NCI-H1694 (cell line): Measurements from ENCODE around the gene TMEM115.

Experiments
- DNase-seq: peaks from one replicate; lab custom pipeline; 2025; lab: John Stamatoyannopoulos, UW

Gene TMEM115

DNA sequence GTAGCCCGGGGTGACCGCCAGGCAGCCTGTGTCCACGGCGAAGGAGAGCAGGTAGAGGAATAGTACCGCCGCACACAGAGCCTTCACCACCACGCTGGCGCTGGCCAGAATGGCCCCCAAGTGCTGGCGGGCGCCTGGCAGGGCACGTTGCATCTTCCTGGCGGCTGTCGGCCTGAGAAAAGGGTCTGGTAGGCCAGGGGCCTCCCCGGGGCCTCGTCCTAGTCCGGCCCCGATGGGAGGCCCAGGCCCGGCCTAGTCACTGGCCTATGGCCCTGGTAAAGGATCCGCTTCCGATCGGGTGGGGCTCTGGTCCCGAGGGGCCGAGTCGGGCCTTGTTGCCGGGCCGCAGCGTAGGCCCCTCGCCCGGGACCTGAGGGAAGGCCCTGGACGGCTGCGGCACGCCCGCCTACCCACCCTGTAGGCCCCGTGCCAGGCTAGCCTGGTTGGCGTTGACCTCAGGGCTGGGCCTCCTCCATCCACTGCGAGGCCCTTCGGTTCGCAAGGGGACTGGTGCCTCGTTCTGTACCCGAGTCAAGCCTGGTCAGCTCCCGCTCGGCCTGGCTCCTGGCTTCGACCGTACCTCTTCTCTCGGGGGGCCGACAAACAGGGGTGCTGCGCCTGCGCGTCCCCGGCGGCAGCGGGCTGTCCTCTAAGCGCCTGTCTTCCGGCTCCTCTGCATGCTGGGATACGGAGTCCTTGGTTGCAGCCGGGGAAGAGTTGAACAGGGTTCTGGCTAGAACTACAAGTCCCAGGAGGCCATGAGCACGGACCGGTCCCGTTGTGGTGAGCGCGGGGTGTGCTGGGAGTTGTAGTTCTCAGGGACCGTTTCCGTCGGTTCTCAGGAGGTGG is at the start of gene TMEM115:
Gene TMEM115 (minus strand): TSS at position 611 of the 849 bp plus-strand sequence. CDS start 458 bp downstream, at position 153.
- DNase-seq, result peak; percentile 78

GRCh38 chr3:50408443-50408944 is 49.2 kb upstream of the TMEM115 start:
- no peak for DNase-seq

DNA sequence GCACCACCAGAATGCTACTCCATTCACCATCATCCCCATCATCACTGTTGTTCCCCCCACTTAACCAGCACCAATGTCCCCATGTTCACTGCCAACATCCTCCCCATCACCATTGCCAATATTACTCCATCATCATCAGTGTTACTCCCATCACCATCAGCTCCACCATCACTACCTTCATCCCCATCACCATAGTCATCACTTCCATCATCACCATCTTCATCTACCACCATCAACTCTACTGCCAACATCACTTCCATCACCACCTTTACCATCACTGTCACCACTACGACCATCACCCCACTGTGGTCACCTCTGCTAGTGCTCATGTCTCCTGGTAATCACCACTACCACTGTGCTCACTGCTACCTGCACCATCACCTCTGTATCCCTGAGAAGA is 47.2 kb upstream of the TMEM115 start:
- no peak for DNase-seq

DNA sequence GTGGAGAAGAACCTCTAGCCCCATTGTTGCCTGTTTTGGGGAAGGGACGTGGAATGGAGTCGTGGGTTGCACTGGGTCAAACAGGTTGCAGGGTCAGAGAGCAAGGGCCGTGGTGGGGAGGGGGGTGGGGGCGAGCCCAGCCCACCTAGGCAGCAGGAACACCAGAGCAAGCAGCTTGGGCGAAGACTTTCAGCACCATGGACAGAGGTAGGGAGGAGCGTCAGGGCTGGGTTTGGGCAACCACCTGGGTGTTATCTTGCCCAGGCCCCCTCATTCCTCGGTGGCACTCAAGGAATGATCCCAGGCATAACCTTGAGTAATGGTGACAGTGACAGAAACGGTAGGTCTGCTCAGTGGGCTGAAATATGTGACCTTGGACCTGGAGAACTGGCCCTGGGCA is 45.9 kb upstream of the TMEM115 start:
- no peak for DNase-seq

- no peak for DNase-seq
Observed at GRCh38 chr3:50401978-50402595, 42.8 kb upstream of the TMEM115 start.

GRCh38 chr3:50396502-50396901 is 37.2 kb upstream of the TMEM115 start:
- no peak for DNase-seq

DNA sequence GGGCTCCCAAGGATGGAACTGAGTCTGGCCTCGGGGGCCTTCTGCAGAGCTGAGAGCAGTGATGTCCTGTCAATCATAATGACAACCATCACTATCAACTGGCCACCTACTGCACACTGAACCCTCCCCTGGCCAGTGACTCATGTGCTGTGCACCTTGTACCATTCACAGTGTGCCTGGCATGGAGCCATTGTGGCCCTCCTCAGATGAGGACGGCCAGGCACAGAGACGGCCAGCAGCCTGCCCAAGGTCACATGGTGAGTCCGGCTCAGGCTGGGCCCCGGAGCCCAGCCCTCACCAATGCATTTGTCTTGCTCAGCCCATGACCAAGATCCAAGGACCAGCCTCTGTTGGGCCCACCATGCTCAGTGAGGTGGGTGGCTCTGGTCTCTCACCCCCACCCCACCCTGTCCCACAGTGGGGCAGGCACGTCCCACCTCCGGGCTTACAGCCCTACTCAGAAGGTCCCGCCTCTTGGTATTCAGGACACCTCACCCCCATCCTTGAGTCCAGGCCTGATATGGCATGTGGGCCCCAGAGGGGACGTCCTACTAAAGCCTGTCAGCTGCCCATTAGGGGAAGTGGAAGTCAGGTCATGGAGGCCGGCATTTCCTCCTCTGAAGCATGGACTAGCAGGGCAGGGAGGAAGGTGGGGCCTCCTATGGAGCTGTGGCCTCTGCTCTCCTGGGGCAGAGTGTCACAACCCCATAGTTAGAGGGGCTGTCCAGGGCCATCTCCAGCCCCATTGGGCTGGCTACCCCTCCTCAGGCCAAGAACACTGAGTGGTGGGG is 35.9 kb upstream of the TMEM115 start:
- DNase-seq, result no peak

DNA sequence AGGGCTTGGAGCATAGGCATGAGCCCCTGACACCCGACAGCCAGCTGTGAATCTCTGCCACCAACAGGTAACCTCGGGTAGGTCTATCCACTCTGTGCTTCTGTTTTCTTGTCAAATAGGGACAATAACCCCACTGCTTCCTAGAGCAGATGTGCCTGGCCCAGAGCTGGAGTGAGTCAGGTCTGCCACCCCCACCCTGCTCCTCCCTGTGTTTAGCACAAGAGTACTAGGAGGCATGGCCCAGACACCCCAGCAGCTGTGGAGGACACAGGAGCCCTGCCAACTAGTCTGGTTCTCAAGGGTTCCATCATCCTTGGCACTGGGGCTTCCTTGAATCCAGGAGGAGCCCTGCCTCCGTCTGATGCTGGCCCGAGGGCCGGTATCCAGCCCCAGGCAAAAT is 33.7 kb upstream of the TMEM115 start:
- DNase-seq, result no peak

DNA sequence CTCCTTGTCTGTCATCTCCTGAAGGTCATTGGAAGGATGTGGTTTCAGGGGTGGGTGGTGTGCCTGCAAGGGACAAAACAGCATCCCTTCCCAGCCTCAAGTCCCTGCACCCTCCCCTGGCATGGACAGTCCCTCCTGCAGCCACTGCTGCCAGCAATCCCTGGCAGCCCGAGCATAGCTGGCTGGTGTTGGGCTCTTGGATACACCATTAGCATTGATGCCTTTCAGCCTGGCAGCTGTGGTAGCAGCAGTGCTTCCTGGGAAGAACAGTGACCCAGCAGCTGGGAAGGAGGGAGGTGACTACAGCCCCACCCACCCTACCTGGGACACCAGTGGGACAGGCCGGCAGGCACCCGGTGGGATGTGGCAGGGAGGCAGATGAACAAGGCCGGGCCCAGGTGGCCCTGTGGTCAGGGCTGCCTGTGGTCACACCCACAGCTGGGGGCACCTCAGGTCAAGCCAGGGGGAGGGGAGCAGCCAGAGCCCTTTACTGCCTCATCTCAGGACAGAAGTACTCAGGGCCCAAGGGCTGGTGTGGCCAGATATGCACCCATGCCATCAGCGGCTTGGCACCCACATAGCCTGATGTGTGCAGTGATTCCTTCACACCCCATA is 32.9 kb upstream of the TMEM115 start:
- no peak for DNase-seq

DNA sequence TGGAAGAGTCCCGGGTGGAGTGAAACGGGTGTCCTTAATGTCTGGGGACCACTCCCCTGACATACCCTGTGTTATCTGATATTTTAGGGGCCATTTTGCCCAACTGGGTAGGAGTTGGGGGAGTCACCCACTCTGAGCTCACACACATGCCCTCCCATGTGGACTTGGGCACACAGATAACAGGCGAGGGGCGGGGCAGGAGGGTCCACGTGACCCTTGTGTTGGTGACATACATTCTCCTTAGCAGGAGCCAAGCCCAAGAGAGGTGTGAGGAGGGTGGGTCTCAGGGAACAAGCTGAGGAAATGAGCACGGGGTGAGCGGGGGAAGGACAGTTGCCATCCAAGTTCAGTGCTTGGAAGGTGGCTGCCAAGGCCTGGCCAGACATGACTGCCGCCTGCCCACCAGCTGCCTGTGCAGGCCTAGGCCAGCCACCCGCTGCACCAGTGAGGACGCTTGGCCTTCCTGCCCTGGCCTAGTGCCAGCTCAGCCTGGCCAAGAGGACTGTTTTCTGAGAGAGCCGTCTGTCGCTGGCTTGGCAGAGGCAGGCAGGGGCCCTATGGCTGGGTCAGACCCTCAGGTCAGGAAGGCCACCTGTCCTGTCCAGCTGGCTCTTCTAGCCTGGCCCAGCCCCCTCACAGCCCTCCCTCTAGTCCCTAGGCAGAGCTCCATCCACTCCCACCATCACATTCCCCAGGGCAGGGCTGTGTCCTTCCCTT is 31.3 kb upstream of the TMEM115 start:
- no peak for DNase-seq

DNA sequence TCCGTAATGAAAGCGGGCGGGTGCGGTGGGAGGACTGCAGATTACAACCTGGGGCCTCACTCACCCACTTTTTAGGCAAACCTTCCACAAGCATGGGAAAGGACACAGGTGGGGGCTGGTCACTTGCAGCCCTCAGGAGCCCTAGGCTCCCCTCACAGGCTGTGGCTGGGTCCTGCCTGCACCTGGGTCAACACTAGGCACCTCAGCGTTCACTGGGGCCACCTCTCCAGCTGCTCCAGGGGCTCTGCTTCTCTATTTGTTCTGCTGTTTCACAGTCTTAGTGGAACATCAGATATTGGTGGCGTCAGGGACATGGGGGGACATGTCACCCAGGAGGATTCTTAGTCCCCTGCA is 30.1 kb upstream of the TMEM115 start:
- DNase-seq, result no peak

- no peak for DNase-seq
Observed at GRCh38 chr3:50388720-50389413, 29.5 kb upstream of the TMEM115 start.

DNA sequence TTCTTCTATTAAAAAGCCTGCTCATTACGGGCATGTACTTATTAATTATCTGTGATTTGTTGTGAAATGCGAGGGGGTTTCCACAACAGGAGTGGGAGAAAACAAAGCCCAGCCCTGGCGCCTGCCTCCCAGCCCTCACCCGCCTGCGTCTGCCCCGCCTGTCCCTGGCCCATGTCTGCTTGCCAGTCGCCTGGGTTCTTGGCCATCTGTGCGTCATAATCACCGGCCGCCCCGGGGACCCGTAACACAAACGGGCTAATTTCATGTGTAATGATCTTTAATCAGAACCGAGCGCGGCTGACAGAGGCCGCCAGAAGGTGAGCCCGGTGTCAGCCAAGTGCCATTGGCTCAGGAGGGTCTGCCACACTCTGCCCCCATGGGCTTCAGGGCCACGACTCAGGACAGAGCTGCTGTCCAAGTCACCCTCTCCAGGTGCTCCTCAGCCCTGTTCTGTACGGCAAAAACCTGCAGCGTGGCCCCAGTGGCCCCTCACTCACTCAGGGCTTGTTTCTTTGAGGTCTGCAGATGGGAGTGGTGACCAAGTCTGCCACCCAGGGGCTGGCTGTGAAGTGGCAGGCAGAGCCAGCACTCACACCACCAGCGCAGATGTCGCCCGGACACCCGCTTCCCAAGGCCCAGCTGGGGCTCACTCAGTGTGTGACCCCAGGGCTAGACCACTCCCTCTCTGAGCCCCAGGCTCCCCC is 28.8 kb upstream of the TMEM115 start:
- DNase-seq, result peak; percentile 19

DNA sequence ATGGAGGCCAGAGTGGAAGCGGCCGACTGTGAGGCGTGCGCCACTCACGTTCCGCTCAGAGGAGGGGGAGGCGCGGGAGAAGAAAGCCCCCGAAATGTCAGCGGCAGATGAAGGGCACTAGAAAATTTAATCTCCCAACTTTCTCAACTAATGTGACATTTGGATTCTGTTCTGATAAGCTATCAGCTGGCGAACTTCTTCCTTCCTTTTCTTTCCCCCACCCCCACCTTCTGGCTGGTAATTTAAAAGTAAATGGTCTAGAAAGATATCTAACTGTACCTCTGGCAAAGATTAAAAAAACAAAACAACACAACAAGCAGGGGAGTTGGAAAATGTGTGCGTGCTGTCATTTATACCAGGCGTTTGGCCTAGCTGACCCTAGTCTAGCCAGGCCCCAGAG is 26.4 kb upstream of the TMEM115 start:
- no peak for DNase-seq

DNA sequence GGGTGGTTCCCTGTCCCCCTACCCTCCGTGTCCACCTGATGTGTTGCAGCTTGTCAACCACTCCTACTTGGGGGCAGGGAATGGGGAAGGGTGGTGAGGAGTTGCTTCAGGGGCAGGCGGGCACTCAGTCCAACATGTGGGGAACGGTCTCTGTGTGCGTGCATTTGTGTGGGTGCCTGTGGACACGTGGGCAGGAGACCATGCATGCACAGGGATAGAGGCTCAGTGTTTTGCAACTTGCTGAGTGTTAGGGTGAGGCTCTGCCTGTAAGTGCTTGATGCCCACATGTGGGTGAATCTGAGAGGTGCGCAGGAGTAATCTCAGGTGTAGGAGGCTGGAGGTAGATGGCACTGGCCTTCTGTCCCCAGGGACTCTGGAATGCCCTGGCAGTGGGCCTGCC is 24.4 kb upstream of the TMEM115 start:
- no peak for DNase-seq

GRCh38 chr3:50382722-50383121 is 23.4 kb upstream of the TMEM115 start:
- DNase-seq, result no peak

DNA sequence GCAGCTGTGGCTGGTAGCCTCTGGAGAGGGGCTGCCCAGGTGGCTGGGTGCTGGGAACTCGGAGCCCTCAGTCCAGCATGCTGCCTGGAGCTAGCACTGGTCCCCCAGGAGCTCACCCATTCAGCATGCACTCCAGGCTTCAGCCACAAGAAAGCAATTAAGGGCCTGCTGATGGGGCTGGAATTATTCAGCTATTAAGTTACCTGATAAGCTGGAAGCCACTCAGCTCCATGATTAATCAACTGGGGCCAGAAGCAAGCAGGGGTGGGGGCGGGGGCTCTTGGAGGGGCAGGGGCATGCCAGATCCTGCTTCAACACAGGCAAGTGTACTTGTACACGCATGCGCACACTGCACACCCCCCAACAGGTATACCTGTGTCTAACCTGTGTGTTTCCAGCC is 22.1 kb upstream of the TMEM115 start:
- no peak for DNase-seq

GRCh38 chr3:50380405-50381085 is 21.2 kb upstream of the TMEM115 start:
- DNase-seq, result no peak

DNA sequence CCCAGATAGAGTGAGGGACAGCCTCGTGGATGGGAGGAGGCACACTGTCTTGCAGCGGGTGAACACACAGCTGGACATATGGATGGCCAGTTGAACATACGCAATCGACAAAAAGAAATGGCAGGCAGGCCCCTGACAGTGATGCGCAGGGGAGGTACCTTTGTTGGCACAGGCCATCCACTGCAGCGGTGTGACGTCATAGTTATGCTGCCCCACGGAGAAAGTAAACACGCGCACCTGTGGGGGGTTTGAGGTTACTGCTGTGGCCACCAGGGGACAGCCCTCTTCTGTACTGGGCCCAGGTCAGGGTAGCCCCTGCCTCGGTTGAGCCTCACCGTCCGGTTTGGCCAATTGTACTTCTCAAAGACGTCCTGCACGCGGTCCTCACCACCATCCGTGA is 19.4 kb upstream of the TMEM115 start:
- DNase-seq, result no peak

DNA sequence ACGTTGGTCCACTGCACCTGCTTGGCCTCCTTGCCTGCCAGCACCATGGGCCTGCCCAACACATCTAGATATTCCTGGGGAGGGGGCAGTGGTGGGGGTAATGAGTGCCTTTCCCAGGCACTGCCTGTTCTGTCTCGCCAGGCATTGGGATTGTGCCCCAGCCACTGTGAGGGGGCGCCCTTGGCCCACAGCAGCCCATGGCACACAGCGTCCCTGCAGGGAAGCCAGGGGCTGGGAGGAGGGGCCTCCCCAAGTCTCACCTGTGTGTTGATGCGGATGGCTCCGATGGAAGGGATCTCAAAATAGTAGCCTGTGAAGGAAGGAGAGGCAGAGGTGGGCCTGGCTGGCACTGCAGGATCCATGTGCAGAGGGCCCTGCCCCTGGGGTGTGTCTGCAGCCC is 18.7 kb upstream of the TMEM115 start:
- no peak for DNase-seq
